Measurements from ENCODE around the gene MANBA. TPM values are rescaled to one million over a fixed set of nuclear protein-coding genes. Genes with fewer than 3 reads are reported as not detected.
A peak's percentile ranks its signal among the peaks of the same experiment; 100 is the strongest.

The MANBA gene
- total RNA-seq (2014; rRNA removed; shearing (Covaris generic); ENCODE audit: low replicate concordance): 57.2 and 91.6 TPM in 2 replicates

DNA sequence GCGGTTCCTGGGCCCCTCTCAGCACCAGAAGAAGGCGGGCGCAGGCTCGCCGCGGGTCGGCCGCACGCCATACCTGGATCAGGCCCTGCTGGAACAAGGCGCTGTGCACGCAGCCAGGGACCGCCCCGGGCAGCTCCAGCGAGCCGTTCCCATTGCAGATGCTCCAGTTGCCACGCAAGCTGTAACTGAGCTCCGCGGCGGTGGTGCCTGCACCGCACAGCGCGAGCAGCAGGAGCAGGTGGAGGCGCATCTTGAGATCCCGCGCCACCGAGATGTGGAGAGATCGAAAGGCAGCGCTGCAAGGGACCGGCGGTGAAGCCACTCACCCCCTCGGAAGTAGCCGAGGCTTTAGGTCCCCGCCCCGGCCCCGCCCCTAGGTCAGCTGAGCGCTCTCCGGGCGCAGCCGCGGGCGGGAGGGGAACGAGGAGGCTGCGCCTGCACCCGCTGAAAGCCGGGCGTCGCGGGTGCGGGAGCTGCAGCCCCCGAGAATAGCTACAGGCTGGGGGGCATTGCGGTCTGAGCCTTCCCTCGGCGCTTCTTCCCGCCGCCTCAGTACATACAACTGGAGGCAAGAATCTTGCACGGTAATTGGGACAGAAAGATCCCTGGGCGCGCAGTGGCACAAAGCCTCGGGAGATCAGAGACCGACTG, at the start of gene MANBA:
TSS of gene MANBA (minus strand) at position 324 of the 651 bp plus-strand sequence. CDS start at position 250, 74 bp downstream.
- Histone ChIP-seq H3K27ac (ENCODE audit: low read length) (peak within 1 kb of the TSS; percentile 17), H3K4me3 (ENCODE audit: low read length) (peak within 1 kb of the TSS; percentile 81), H3K9me2 (replicated peaks; ENCODE audit: insufficient read depth, low read length) (no peaks in the 10 kb centered on the region), H3K79me2 (ENCODE audit: low read length) (peaks cover 44% of the 10 kb centered on the region), H3K9me3 (ENCODE audit: low read length) (no peaks in the 10 kb centered on the region), H3K9ac (ENCODE audit: low read length) (peak within 1 kb of the TSS; percentile 82), H2AFZ (ENCODE audit: low read length) (peak within 1 kb of the TSS; percentile 91), H3K4me2 (ENCODE audit: low read depth, low read length, poor library complexity, severe bottlenecking) (peak within 1 kb of the TSS; percentile 86), H4K20me1 (ENCODE audit: insufficient read depth, low read depth, low read length) (no peaks in the 10 kb centered on the region), H3K36me3 (ENCODE audit: insufficient read depth, low read length) (no peaks in the 10 kb centered on the region), H3K27me3 (ENCODE audit: low read length) (no peaks in the 10 kb centered on the region), H3K4me1 (ENCODE audit: low read length) (peaks cover 20% of the 10 kb centered on the region)
- peak; percentile 96 for DNase-seq

GRCh38 chr4:102809691-102810090, 48.9 kb upstream of the MANBA start:
- DNase-seq: no peak
- Histone ChIP-seq H3K36me3 (ENCODE audit: insufficient read depth, low read length) (peaks cover 81% of the 10 kb centered on the region), H4K20me1 (ENCODE audit: insufficient read depth, low read depth, low read length) (peaks cover 53% of the 10 kb centered on the region), H3K4me3 (ENCODE audit: low read length) (no peak overlapping the region), H3K4me1 (ENCODE audit: low read length) (peaks cover 81% of the 10 kb centered on the region), H3K9ac (ENCODE audit: low read length) (no peak overlapping the region), H3K4me2 (ENCODE audit: low read depth, low read length, poor library complexity, severe bottlenecking) (peak overlapping the region; percentile 53), H3K27me3 (ENCODE audit: low read length) (no peaks in the 10 kb centered on the region), H3K79me2 (ENCODE audit: low read length) (peaks cover 100% of the 10 kb centered on the region), H3K27ac (ENCODE audit: low read length) (peak overlapping the region; percentile 62), H2AFZ (ENCODE audit: low read length) (no peak overlapping the region), H3K9me3 (ENCODE audit: low read length) (no peaks in the 10 kb centered on the region), H3K9me2 (replicated peaks; ENCODE audit: insufficient read depth, low read length) (no peaks in the 10 kb centered on the region)

DNA sequence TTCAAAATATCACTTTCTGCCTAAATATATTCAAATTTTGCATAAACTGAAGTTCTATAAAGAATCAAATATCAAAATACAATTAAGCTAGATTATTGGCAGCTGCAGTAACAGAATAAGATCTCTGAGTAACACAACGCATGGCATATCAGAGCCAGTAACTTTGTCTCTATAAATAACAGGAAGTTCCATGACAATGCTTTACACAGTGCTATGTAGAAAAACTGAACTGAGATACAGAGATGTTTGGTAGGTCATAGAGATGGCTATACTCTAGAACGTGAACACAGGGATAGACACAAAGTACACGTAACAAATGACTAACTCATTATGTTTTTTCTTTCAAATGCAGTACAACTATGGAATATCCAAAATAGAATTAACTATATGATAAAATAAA, 48.4 kb upstream of the MANBA start:
- H3K4me2 ChIP-seq (ENCODE audit: low read depth, low read length, poor library complexity, severe bottlenecking): no peak overlapping the region
- peaks cover 78% of the 10 kb centered on the region for H3K4me1 ChIP-seq (ENCODE audit: low read length)
- no peak overlapping the region for H3K9ac ChIP-seq (ENCODE audit: low read length)
- H3K9me2 ChIP-seq (replicated peaks; ENCODE audit: insufficient read depth, low read length): no peaks in the 10 kb centered on the region
- peaks cover 81% of the 10 kb centered on the region for H3K36me3 ChIP-seq (ENCODE audit: insufficient read depth, low read length)
- H2AFZ ChIP-seq (ENCODE audit: low read length): no peak overlapping the region
- no peak overlapping the region for H3K4me3 ChIP-seq (ENCODE audit: low read length)
- peak overlapping the region; percentile 62 for H3K27ac ChIP-seq (ENCODE audit: low read length)
- H3K79me2 ChIP-seq (ENCODE audit: low read length): peaks cover 99% of the 10 kb centered on the region
- H3K9me3 ChIP-seq (ENCODE audit: low read length): no peaks in the 10 kb centered on the region
- no peaks in the 10 kb centered on the region for H3K27me3 ChIP-seq (ENCODE audit: low read length)
- peaks cover 50% of the 10 kb centered on the region for H4K20me1 ChIP-seq (ENCODE audit: insufficient read depth, low read depth, low read length)
- no peak for DNase-seq

- H3K79me2 ChIP-seq (ENCODE audit: low read length): peaks cover 99% of the 10 kb centered on the region
- H3K4me2 ChIP-seq (ENCODE audit: low read depth, low read length, poor library complexity, severe bottlenecking): no peak overlapping the region
- peaks cover 66% of the 10 kb centered on the region for H3K4me1 ChIP-seq (ENCODE audit: low read length)
- no peak for DNase-seq
- no peak overlapping the region for H2AFZ ChIP-seq (ENCODE audit: low read length)
- no peaks in the 10 kb centered on the region for H3K9me3 ChIP-seq (ENCODE audit: low read length)
- peaks cover 76% of the 10 kb centered on the region for H3K36me3 ChIP-seq (ENCODE audit: insufficient read depth, low read length)
- H3K27me3 ChIP-seq (ENCODE audit: low read length): no peaks in the 10 kb centered on the region
- H4K20me1 ChIP-seq (ENCODE audit: insufficient read depth, low read depth, low read length): peaks cover 40% of the 10 kb centered on the region
- no peaks in the 10 kb centered on the region for H3K9me2 ChIP-seq (replicated peaks; ENCODE audit: insufficient read depth, low read length)
- no peak overlapping the region for H3K27ac ChIP-seq (ENCODE audit: low read length)
- no peak overlapping the region for H3K9ac ChIP-seq (ENCODE audit: low read length)
- H3K4me3 ChIP-seq (ENCODE audit: low read length): no peak overlapping the region
These were observed 47.2 kb upstream of the MANBA start for GRCh38 chr4:102808009-102808408.

DNA sequence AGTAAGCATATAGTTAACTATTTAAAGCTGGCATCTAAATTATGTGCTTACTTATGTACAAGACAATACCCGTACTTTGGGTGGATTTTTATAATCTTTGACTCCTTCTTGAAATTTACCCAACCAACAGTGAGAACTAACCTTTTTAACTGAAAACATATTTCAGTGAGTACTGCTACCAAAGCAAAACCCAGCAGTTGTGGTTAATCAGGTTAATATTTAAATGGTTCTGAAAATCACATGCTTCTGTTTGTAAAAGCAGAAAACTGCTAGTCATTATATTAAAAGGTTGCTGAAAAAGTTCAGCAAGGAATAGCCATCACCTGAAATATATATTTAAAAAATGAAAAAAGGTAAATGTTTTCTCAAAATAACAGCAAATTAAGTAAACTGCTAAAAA, 46.6 kb upstream of the MANBA start:
- no peak overlapping the region for H2AFZ ChIP-seq (ENCODE audit: low read length)
- no peaks in the 10 kb centered on the region for H3K27me3 ChIP-seq (ENCODE audit: low read length)
- H3K9me2 ChIP-seq (replicated peaks; ENCODE audit: insufficient read depth, low read length): no peaks in the 10 kb centered on the region
- no peak overlapping the region for H3K4me3 ChIP-seq (ENCODE audit: low read length)
- H3K27ac ChIP-seq (ENCODE audit: low read length): no peak overlapping the region
- no peaks in the 10 kb centered on the region for H3K9me3 ChIP-seq (ENCODE audit: low read length)
- H4K20me1 ChIP-seq (ENCODE audit: insufficient read depth, low read depth, low read length): peaks cover 39% of the 10 kb centered on the region
- no peak for DNase-seq
- no peak overlapping the region for H3K4me2 ChIP-seq (ENCODE audit: low read depth, low read length, poor library complexity, severe bottlenecking)
- H3K9ac ChIP-seq (ENCODE audit: low read length): no peak overlapping the region
- H3K79me2 ChIP-seq (ENCODE audit: low read length): peaks cover 98% of the 10 kb centered on the region
- peaks cover 60% of the 10 kb centered on the region for H3K4me1 ChIP-seq (ENCODE audit: low read length)
- peaks cover 76% of the 10 kb centered on the region for H3K36me3 ChIP-seq (ENCODE audit: insufficient read depth, low read length)

DNA sequence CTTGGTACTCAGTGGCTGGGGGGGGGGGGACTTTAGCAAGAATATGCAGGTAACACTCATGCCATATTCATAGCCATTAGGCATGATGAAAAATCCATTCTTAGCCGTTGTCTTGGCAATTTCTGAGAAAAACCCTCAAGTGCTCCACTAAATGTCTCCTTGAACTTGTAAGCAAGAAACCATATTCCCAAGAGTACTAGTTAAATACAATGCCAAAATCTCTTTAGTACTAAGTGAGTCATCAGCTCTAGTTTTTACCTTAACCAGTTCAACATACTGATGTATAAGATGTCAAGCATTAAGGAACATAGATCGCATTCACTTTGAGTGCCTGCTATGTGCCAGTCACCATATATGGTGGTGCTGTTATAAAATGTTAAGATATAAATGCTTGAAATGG, 39.0 kb upstream of the MANBA start:
- no peaks in the 10 kb centered on the region; the same call in 1 of the 2 replicates for H3K4me1 ChIP-seq (ENCODE audit: low read length)
- H3K27me3 ChIP-seq (ENCODE audit: low read length): no peaks in the 10 kb centered on the region
- no peak overlapping the region for H3K4me2 ChIP-seq (ENCODE audit: low read depth, low read length, poor library complexity, severe bottlenecking)
- no peak overlapping the region for H2AFZ ChIP-seq (ENCODE audit: low read length)
- no peak overlapping the region for H3K4me3 ChIP-seq (ENCODE audit: low read length)
- H3K9me2 ChIP-seq (replicated peaks; ENCODE audit: insufficient read depth, low read length): no peaks in the 10 kb centered on the region
- peaks cover 6% of the 10 kb centered on the region; the same call in 1 of the 2 replicates for H4K20me1 ChIP-seq (ENCODE audit: insufficient read depth, low read depth, low read length)
- no peak overlapping the region for H3K9ac ChIP-seq (ENCODE audit: low read length)
- H3K27ac ChIP-seq (ENCODE audit: low read length): no peak overlapping the region
- peaks cover 40% of the 10 kb centered on the region for H3K79me2 ChIP-seq (ENCODE audit: low read length)
- peaks cover 82% of the 10 kb centered on the region for H3K36me3 ChIP-seq (ENCODE audit: insufficient read depth, low read length)
- DNase-seq: no peak
- no peaks in the 10 kb centered on the region for H3K9me3 ChIP-seq (ENCODE audit: low read length)

- no peak overlapping the region for H2AFZ ChIP-seq (ENCODE audit: low read length)
- peaks cover 2% of the 10 kb centered on the region for H3K79me2 ChIP-seq (ENCODE audit: low read length)
- no peaks in the 10 kb centered on the region for H3K27me3 ChIP-seq (ENCODE audit: low read length)
- H3K4me2 ChIP-seq (ENCODE audit: low read depth, low read length, poor library complexity, severe bottlenecking): no peak overlapping the region
- no peaks in the 10 kb centered on the region for H3K4me1 ChIP-seq (ENCODE audit: low read length)
- no peaks in the 10 kb centered on the region; the same call in 1 of the 2 replicates for H4K20me1 ChIP-seq (ENCODE audit: insufficient read depth, low read depth, low read length)
- DNase-seq: no peak
- no peak overlapping the region for H3K9ac ChIP-seq (ENCODE audit: low read length)
- H3K9me3 ChIP-seq (ENCODE audit: low read length): no peaks in the 10 kb centered on the region
- no peak overlapping the region for H3K27ac ChIP-seq (ENCODE audit: low read length)
- no peaks in the 10 kb centered on the region for H3K9me2 ChIP-seq (replicated peaks; ENCODE audit: insufficient read depth, low read length)
- peaks cover 60% of the 10 kb centered on the region for H3K36me3 ChIP-seq (ENCODE audit: insufficient read depth, low read length)
- H3K4me3 ChIP-seq (ENCODE audit: low read length): no peak overlapping the region
These were observed 34.2 kb upstream of the MANBA start for GRCh38 chr4:102794999-102795398.

DNA sequence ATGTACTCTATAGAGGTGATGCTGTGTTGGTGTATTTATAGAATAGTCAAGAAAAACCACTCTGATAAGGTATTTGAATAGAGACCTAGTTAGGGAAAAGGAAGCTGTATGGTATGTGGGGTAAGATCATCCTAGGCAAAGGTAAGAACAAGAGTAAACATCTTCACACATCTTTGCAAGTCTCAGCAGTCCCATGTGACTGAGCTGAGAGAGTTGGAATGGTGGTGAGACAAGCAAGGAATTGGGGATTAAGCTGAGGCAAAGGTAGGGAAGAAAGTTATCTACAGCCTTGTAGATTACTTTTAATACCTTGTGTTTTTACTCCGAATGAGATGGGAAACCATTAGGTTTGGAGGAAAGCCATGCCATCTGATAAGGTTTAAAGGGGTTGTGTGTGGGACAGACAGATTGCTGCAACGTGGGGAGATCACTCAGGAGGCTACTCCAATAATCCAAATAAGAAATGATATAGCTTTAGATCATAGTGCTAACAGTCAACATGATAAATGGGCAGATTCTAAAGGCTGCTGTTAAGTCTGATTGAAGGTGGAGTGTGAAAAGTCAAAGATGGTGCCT, 31.7 kb upstream of the MANBA start:
- no peak overlapping the region for H3K4me2 ChIP-seq (ENCODE audit: low read depth, low read length, poor library complexity, severe bottlenecking)
- no peaks in the 10 kb centered on the region for H3K4me1 ChIP-seq (ENCODE audit: low read length)
- no peak overlapping the region for H2AFZ ChIP-seq (ENCODE audit: low read length)
- no peaks in the 10 kb centered on the region for H3K9me3 ChIP-seq (ENCODE audit: low read length)
- no peak overlapping the region for H3K27ac ChIP-seq (ENCODE audit: low read length)
- H3K9me2 ChIP-seq (replicated peaks; ENCODE audit: insufficient read depth, low read length): no peaks in the 10 kb centered on the region
- no peak overlapping the region for H3K9ac ChIP-seq (ENCODE audit: low read length)
- no peak overlapping the region for H3K4me3 ChIP-seq (ENCODE audit: low read length)
- no peaks in the 10 kb centered on the region; the same call in 1 of the 2 replicates for H3K79me2 ChIP-seq (ENCODE audit: low read length)
- no peaks in the 10 kb centered on the region; the same call in 1 of the 2 replicates for H4K20me1 ChIP-seq (ENCODE audit: insufficient read depth, low read depth, low read length)
- H3K36me3 ChIP-seq (ENCODE audit: insufficient read depth, low read length): peaks cover 38% of the 10 kb centered on the region
- H3K27me3 ChIP-seq (ENCODE audit: low read length): no peaks in the 10 kb centered on the region
- no peak for DNase-seq
